WI38 (cell line): ENCODE measurements around the gene CLIC3.

Experiments used
- H3K4me3 ChIP-seq: 2 replicates; pipeline ENCODE4 v1.5.1; 2011; ENCODE audit warnings: low read depth, mild to moderate bottlenecking, control low read depth, low read length
- TF ChIP-seq, protein P1 (sequence below): IDR thresholded peaks from 2 replicates; pipeline ENCODE4 v1.5.1; 2012; ENCODE audit warnings: low read depth, mild to moderate bottlenecking, control low read depth, low read length

The CLIC3 gene

DNA sequence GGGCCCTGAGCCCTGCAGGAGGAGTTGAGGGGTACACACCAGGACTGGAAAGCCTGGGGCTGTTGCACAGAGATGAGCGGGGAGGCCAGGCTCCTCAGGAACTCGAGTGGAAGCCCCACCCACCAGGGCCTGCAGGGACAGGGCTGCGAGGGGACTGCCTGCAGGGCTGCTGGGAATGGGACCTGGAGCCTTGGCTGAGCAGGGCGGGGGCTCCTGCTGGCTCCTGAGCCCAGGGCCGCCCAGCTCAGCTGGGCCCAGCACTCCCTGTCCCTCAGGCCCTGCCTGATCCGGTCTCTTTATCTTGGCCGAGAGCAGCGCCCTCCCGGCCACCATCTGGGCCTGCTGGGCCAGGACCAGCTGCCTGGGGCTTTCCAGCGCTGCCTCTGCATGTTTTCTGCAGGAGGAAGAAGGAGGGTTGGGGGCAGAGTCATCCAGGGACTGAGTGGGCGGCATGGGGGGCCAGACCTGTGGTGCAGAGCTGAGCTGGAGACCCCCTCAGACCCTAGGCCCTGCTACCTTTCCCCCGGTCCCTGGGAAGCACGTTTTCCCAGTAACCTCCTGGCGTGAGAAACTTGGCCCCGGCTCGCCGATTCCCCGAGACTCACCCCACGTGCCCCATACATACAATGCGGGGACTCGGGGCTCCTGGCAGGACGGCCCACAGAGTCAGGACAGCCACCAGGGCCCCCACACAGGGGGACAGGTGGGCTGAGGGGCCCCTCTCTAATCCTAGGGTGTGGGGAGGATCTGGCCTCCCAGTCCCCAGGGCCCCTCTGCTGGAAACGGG is 34.9 kb downstream of the CLIC3 start:
- TF ChIP-seq, protein P1, sequence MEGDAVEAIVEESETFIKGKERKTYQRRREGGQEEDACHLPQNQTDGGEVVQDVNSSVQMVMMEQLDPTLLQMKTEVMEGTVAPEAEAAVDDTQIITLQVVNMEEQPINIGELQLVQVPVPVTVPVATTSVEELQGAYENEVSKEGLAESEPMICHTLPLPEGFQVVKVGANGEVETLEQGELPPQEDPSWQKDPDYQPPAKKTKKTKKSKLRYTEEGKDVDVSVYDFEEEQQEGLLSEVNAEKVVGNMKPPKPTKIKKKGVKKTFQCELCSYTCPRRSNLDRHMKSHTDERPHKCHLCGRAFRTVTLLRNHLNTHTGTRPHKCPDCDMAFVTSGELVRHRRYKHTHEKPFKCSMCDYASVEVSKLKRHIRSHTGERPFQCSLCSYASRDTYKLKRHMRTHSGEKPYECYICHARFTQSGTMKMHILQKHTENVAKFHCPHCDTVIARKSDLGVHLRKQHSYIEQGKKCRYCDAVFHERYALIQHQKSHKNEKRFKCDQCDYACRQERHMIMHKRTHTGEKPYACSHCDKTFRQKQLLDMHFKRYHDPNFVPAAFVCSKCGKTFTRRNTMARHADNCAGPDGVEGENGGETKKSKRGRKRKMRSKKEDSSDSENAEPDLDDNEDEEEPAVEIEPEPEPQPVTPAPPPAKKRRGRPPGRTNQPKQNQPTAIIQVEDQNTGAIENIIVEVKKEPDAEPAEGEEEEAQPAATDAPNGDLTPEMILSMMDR, result no peak
- no peak overlapping the region for H3K4me3 ChIP-seq

DNA sequence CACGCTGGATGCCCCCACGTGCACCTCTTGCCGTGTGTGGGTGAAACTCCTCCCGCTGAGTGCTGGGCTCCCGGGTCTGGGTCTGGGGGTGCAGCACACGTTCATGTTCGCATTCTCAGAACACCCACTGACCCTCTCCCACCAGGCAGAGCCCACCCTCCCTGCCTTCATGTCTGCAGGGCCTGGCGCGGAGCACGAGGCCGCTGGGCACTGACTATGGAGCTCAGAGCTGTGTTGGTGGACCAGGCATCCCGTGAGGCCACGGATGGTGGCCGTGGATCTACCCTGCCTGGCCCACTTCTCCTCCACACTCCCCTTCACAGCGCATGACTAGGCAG is 35.5 kb downstream of the CLIC3 start:
- H3K4me3 ChIP-seq, result no peak overlapping the region
- TF ChIP-seq, protein P1, result no peak

GRCh38 chr9:136960212-136960937 is 36.0 kb downstream of the CLIC3 start:
- no peak overlapping the region for H3K4me3 ChIP-seq
- TF ChIP-seq, protein P1, result no peak

DNA sequence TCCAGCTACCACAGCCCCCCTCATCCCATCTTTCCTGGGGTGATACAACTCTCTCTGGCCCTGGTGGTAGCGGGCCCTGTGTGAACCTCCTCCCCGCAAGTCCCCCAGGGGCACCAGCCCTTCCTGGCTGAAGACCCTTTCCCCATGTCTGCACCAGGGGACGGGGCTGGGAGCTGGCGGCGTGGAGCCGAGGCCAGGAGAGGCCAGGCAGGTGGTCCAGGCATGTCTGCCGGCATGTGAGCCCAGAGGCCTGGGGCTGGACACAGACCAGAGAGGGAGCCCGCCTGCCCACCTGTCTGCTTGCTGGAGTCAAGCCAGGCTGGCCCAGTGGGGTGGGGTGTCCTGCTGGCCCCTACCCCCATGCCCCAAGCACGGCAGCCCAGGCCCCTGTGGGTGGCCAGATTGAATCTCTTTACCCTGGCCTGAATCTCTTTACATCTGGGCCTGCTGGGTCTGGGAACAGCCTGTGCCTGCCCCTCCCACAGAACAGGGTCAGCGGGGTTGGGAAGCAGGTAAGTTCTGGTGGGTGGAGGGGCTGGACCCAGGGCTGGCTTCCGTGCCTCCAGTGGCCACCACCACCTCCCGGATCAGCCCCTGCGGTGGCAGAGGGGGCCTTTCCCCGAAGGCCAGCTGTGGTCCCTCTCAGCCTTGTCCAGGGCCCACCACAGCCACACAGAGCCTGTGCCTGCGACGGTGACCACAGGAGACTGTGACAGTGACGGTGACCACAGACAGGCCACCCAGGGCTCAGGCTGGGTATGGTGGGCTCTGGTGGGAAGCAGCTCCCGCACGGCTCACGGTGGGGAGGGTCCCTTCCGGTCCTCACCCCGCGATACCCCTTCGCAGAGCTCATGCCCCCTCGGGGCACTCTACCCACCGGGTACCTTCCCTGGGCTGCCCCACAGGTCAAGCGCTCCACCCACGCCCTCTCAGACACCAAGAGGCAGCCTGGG is 37.2 kb downstream of the CLIC3 start:
- TF ChIP-seq, protein P1, result no peak
- no peak overlapping the region for H3K4me3 ChIP-seq

GRCh38 chr9:136958473-136958872 is 37.9 kb downstream of the CLIC3 start:
- TF ChIP-seq, protein P1, result no peak
- no peak overlapping the region for H3K4me3 ChIP-seq

- TF ChIP-seq, protein P1, result no peak
- no peak overlapping the region for H3K4me3 ChIP-seq
These were observed 38.5 kb downstream of the CLIC3 start for GRCh38 chr9:136957901-136958300.
